ENCODE results near the gene ADAMTSL3. TPM values are rescaled to one million over a fixed set of nuclear protein-coding genes. Genes with fewer than 3 reads are reported as not detected.

The ADAMTSL3 gene
- total and polyA plus RNA-seq, 2 of the 4 experiments (the other 2 are of a cell fraction) = under 0.01 to 0.02 TPM

GRCh38 chr15:84034578-84035398, 380.9 kb downstream of the ADAMTSL3 start:
- Histone ChIP-seq H2AK5ac (ENCODE audit: low read depth, low read length) (no peak overlapping the region), H4K91ac (ENCODE audit: insufficient read depth, low read depth, low read length) (no peak overlapping the region), H3K56ac (ENCODE audit: extremely low read depth, insufficient read depth, low read length) (no peak overlapping the region), H3K36me3 (ENCODE audit: control insufficient read depth, insufficient read depth, low read length) (no peaks in the 10 kb centered on the region), H4K20me1 (ENCODE audit: insufficient read depth, low read length) (no peaks in the 10 kb centered on the region), H3K4me1 (ENCODE audit: control insufficient read depth, insufficient read depth, low read length) (no peaks in the 10 kb centered on the region), H3K9me1 (ENCODE audit: insufficient read depth, low read length) (no peaks in the 10 kb centered on the region), H2BK5ac (ENCODE audit: low read depth, low read length, poor library complexity, severe bottlenecking) (no peak overlapping the region), H3K9ac (ENCODE audit: low read depth, low read length) (no peak overlapping the region), H2BK15ac (ENCODE audit: low read depth, low read length) (no peak overlapping the region), H3K4me2 (ENCODE audit: low read depth, low read length) (no peak overlapping the region), H3K9me3 (ENCODE audit: control insufficient read depth, insufficient read depth, low read length) (no peaks in the 10 kb centered on the region), H3K18ac (ENCODE audit: low read depth, low read length) (no peak overlapping the region), H3K23ac (ENCODE audit: low read depth, low read length) (no peak overlapping the region), H3K27me3 (ENCODE audit: control insufficient read depth, insufficient read depth, low read length) (no peaks in the 10 kb centered on the region), H3K4me3 (ENCODE audit: insufficient read depth, low read depth, low read length) (no peak overlapping the region), H2BK20ac (ENCODE audit: low read depth, low read length) (no peak overlapping the region), H4K8ac (ENCODE audit: low read depth in 2 of 2, low read length in 2 of 2) (no peak overlapping the region), H3K79me1 (ENCODE audit: low read depth in 1 of 2, low read length in 2 of 2) (no peaks in the 10 kb centered on the region), H3K14ac (replicated peaks; ENCODE audit: low read depth, low read length) (no peak overlapping the region), H3K27ac (ENCODE audit: insufficient read depth, low read length) (no peak overlapping the region), H2AFZ (replicated peaks; ENCODE audit: low read length, poor library complexity) (no peak overlapping the region), H2BK120ac (ENCODE audit: low read depth, low read length) (no peak overlapping the region), H3K4ac (ENCODE audit: low read depth, low read length) (no peak overlapping the region), H4K5ac (ENCODE audit: low read depth, low read length) (no peak overlapping the region), H2AK9ac (replicated peaks; ENCODE audit: low read depth, low read length, poor library complexity) (no peak overlapping the region)
- ATAC-seq (ENCODE audit: low read depth) = no peak
- no TSS peak for BruUV-seq (replicated peaks)
- dilution Hi-C loops (cut with HindIII; ENCODE audit: low sequenced_read_pairs, unreplicated experiment) (no loop called here), intact Hi-C loops (cut with micrococcal nuclease) (loop anchor here (1.0 kb wide), 3 partner anchors 300 to 596 kb away; no protein-coding TSS in a partner anchor), in situ Hi-C loops (cut with MboI; ENCODE audit: low sequenced_read_pairs) (no loop called here)
- POLR2A ChIA-PET (ENCODE audit: unreplicated experiment) = no interaction called here
- no peak for DNase-seq
- no CpG with 5 or more reads among the region's 3 CpGs for WGBS, 2 experiments (ENCODE audit: extremely low coverage in 2 of 2, insufficient read length in 1 of 2)
- CTCF ChIA-PET = interaction anchor here (1.1 to 1.3 kb wide), 3 partner anchors 11 to 188 kb away, joined by 3 to 7 read pairs (median 3); no protein-coding TSS in a partner anchor
- no peak for TF ChIP-seq USF2 (IDR thresholded peaks at IDR 0.05; ENCODE audit: low read depth, low read length)
- no peak for TF ChIP-seq NFE2L2 (IDR thresholded peaks at IDR 0.05; ENCODE audit: low read depth, low read length)
- TF ChIP-seq CEBPB (IDR thresholded peaks at IDR 0.05; ENCODE audit: low read depth, low read length) = no peak
- TF ChIP-seq RCOR1 (IDR thresholded peaks at IDR 0.05; ENCODE audit: insufficient replicate concordance, low read length) = no peak
- TF ChIP-seq RAD21 (IDR thresholded peaks at IDR 0.05; ENCODE audit: low read length) = no peak
- TF ChIP-seq CTCF (conservative IDR thresholded peaks at IDR 0.05; ENCODE audit: low read depth, low read length) = 0 out of 2 replicates have a peak, but pooled peaks have one; percentile 19
